Heart right ventricle (tissue), 16 donors: ENCODE data around the gene CMTM1. TPM values are rescaled to one million over a fixed set of nuclear protein-coding genes. Genes with fewer than 3 reads are reported as not detected.

ENCODE experiments used
- ATAC-seq, 8 donors: fragments of 200-7000 bp; cut with Tn5 transposase; one replicate each; pipeline ENCODE4 v1.9.1; 2020; ENCODE audit warnings: mild to moderate bottlenecking in 8 of 8, moderate library complexity in 8 of 8, moderate number of reproducible peaks in 1 of 8
- DNase-seq, 2 donors: peaks; one replicate each; pipeline ENCODE4 v3.0.0-alpha.2; 2020
- H3K27ac ChIP-seq, 10 donors: fragments of 200-600 bp; sonication (generic) in 2 of 10; one replicate each; pipeline versions ENCODE4 v1.5.0 to v1.8.0; 2020 to 2022; ENCODE audit warnings: mild to moderate bottlenecking in 3 of 10
- H3K27me3 ChIP-seq, 7 donors: fragments of 200-600 bp; one replicate each; pipeline ENCODE4 v1.8.0; 2021 to 2022; ENCODE audit warnings: mild to moderate bottlenecking in 2 of 7
- H3K36me3 ChIP-seq, 9 donors: fragments of 200-600 bp; sonication (generic) in 1 of 9; one replicate each; pipeline versions ENCODE4 v1.5.0 to v1.8.0; 2020 to 2022; ENCODE audit warnings: mild to moderate bottlenecking in 2 of 9
- H3K4me1 ChIP-seq, 9 donors: fragments of 200-600 bp; sonication (generic) in 1 of 9; one replicate each; pipeline versions ENCODE4 v1.5.0 to v1.8.0; 2020 to 2022; ENCODE audit warnings: mild to moderate bottlenecking in 4 of 9
- H3K4me3 ChIP-seq, 10 donors: fragments of 200-600 bp; sonication (generic) in 2 of 10; one replicate each; pipeline versions ENCODE4 v1.5.0 to v1.8.0; 2020 to 2022; ENCODE audit warnings: mild to moderate bottlenecking in 7 of 10, moderate library complexity in 2 of 10
- H3K9me3 ChIP-seq, 11 donors: fragments of 200-600 bp in 10 of 11; sonication (generic) in 2 of 11; one replicate each; pipeline versions ENCODE4 v1.5.0 to v1.8.0; 2013 to 2022; ENCODE audit warnings: mild to moderate bottlenecking in 2 of 11, control low read depth in 1 of 11, moderate library complexity in 1 of 11
- WGBS, 2 donors: extraction: QIAGEN DNeasy Blood & Tissue Kit; methylation state at CpG; one replicate each; pipeline ENCODE4 v1.1.7; 2013; ENCODE audit warnings: inconsistent platforms in 1 of 2; 5-methylcytosine and 5-hydroxymethylcytosine counted together
- intact Hi-C, 10 donors: fragments of 100-400 bp; cut with DNase I; formaldehyde crosslinking; loops; one replicate each; pipeline versions ENCODE4 v1.11.1 to v1.14.2; 2022
- polyA plus RNA-seq, 2 donors: library from polyadenylated mRNA; stranded (reverse); fragments of 200-250 nt; gene quantifications; one replicate each; pipeline ENCODE4 v1.2.3, GENCODE V29; 2013
- total RNA-seq, 10 donors: library from RNA; stranded (reverse); fragmentation: NEBNext Ultra II Directional in 3 of 10; extraction: Animal tissue kit (Norgen Biotek cat#: 25700) in 3 of 10; gene quantifications; one replicate each; pipeline versions ENCODE4 v1.2.1 to v1.2.4, GENCODE V29; 2021 to 2023
- TF ChIP-seq, protein P1 (sequence below), 9 donors: fragments of 200-600 bp; sonication (generic) in 2 of 9; IDR thresholded peaks; one replicate each; pipeline versions ENCODE4 v1.5.0 to v1.8.0; 2021 to 2022; ENCODE audit warnings: antibody characterized with exemption in 9 of 9, mild to moderate bottlenecking in 5 of 9, moderate library complexity in 1 of 9
- donor health status: Arrhythmogenic right ventricular cardiomyopathy.
- donor health status: ischemic (EF 13 %, LVEDD 7.1; RV severe dilation, severe dysfunction).
- donor health status: healthy with polysubstance abuse.
- donor health status: DM: no; HTN: yes; CAD: no.
- donor health status: DM: no; HTN: no; CAD: no.
- donor health status: ischemic (EF 25% LVEDD 6.9; RV normal size, moderate dysfunction).
- donor health status: ischemic (EF 25% LVEDD 5.7; RV mildly dilated, moderate dysfunction).
- donor health status: healthy.
- donor health status: DM: yes; HTN: yes; CAD: no.
- donor health status: Ischemic cardiomyopathy.
- donor health status: ischemic (EF 35%, LVEDD 5.7; RV mildly dilated, moderate dysfunction).
- donor health status: nonischemic (EF 11% LVEDD 7.7; RV severe dilation, severe dysfunction).
- donor health status: DM: yes; HTN: yes; CAD: no.
- donor health status: PGD.
- donor health status: ischemic (EF 29% LVEDD 5.4; RV normal size, mild dysfunction).
- donor health status: nonischemic (EF 23%, LVEDD 6.1; RV moderate dilation, normal function).

CMTM1 gene
- total and polyA plus RNA-seq, 12 donors = 0.19 to 2.1 (median 0.95) TPM; not detected in 1

DNA sequence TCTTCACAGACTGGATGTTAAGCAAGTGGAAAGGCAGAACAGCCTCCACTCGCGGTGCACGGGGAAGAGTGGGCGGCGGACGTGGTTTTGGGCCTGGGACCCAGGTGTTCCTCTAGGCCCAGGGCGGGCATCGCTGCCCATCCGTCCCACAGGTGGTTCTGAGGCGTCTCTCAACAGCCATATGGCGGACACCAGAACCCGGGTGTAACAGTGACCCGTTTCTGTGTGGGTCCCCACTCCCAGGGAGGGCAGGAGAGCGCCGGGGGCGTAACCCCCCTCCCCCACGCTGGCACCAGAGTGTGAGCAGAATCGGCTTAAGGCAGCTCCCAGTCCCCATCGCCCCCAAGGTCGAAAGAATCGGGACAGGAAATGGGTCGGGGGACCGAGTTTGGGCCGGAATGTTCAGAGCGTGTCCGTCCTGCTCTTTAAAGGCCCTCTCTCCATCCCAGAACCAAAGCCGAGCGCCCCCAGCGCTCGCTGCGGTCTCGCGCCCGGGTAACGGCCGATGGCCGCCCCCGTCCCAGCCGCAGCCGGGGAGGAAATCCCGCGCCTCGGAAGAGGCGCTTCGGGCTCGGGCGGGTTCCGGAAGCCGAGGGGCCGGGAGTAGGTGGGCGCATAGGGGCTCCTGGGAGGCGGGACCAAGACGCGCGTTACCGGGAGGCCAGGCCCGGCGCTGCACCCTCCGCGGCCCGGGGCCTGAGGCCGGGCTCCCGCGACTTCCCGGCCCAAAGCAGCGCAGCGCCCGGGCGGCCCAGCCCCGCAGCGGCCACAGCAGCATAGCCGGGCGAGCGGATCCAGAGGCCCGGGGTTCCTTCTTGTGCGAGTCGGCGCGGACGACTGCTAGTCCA lies 16.7 kb upstream of the CMTM1 start, which contains the start of gene TK2:
Gene TK2, minus strand, starts transcription at position 839 of the 848 bp plus-strand sequence. Its CDS starts 61 bp downstream, at position 778.
- Histone ChIP-seq H3K9me3 (no peaks in the 10 kb centered on the region), H3K36me3 (peaks cover 0 to 31% (median 5%) of the 10 kb centered on the region in 9 donors), H3K27ac (peak within 1 kb of the TSS; percentile 88 to 100 (median 98)), H3K4me1 (peaks cover 5 to 67% (median 55%) of the 10 kb centered on the region in 9 donors), H3K27me3 (no peaks in the 10 kb centered on the region), H3K4me3 (peak within 1 kb of the TSS; percentile 64 to 93 (median 82))
- WGBS, 2 donors = 3 to 5% methylated on average over 80 of the region's 80 CpGs
- DNase-seq = peak; percentile 63 to 79
- intact Hi-C loops = loop anchor here in 5 of 10 donors (1.0 to 10.0 kb wide), 6 partner anchors 32 to 65 kb away; partner anchors contain the start of gene CMTM3 (in 2 of the 5)
- ATAC-seq = peak; percentile 49 to 78 (median 66)
- TF ChIP-seq, protein P1, sequence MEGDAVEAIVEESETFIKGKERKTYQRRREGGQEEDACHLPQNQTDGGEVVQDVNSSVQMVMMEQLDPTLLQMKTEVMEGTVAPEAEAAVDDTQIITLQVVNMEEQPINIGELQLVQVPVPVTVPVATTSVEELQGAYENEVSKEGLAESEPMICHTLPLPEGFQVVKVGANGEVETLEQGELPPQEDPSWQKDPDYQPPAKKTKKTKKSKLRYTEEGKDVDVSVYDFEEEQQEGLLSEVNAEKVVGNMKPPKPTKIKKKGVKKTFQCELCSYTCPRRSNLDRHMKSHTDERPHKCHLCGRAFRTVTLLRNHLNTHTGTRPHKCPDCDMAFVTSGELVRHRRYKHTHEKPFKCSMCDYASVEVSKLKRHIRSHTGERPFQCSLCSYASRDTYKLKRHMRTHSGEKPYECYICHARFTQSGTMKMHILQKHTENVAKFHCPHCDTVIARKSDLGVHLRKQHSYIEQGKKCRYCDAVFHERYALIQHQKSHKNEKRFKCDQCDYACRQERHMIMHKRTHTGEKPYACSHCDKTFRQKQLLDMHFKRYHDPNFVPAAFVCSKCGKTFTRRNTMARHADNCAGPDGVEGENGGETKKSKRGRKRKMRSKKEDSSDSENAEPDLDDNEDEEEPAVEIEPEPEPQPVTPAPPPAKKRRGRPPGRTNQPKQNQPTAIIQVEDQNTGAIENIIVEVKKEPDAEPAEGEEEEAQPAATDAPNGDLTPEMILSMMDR (IDR thresholded peaks at IDR 0.05) = peak in 7 of 9 donors; percentile 15 to 56 (median 28)

DNA sequence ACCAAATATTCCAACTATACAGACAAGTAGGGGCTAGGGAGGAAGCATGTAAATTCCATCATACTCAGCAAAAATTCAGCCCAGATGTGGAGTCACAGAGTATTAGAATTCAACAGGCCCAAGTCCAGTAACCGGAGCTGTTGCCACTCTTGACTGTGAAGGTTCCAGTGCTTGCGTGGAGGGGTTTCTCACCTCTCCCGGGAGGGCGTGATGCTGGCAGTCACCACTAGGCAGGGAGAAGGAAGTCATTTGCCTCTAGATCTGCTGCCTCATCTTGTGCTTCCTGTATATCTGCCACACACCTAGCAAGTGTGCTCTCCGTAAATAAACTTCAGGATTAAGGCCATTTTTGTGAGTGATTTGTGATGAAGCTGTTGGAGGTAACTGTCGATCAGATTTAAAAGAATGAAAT lies 14.9 kb upstream of the CMTM1 start:
- ATAC-seq (peak in 2 of 8 donors; percentile 23 to 27), DNase-seq (no peak)
- Histone ChIP-seq H3K27me3 (no peaks in the 10 kb centered on the region), H3K4me3 (peak overlapping the region in 3 of 10 donors; percentile 60 to 74 (median 67)), H3K36me3 (peaks cover 0 to 13% (median 0%) of the 10 kb centered on the region in 9 donors), H3K4me1 (peaks cover 5 to 81% (median 59%) of the 10 kb centered on the region in 9 donors), H3K27ac (peak overlapping the region in 8 of 10 donors; percentile 23 to 100 (median 96)), H3K9me3 (no peaks in the 10 kb centered on the region)
- WGBS, 2 donors = 46 to 48% methylated on average over 6 of the region's 6 CpGs
- TF ChIP-seq, protein P1 (IDR thresholded peaks at IDR 0.05) = peak in 3 of 9 donors; percentile 12 to 38 (median 22)
- intact Hi-C loops = loop anchor here in 5 of 10 donors (2.0 to 10.0 kb wide), 4 partner anchors 34 to 67 kb away; partner anchors contain the start of gene CMTM3 (in 1 of the 5)

DNA sequence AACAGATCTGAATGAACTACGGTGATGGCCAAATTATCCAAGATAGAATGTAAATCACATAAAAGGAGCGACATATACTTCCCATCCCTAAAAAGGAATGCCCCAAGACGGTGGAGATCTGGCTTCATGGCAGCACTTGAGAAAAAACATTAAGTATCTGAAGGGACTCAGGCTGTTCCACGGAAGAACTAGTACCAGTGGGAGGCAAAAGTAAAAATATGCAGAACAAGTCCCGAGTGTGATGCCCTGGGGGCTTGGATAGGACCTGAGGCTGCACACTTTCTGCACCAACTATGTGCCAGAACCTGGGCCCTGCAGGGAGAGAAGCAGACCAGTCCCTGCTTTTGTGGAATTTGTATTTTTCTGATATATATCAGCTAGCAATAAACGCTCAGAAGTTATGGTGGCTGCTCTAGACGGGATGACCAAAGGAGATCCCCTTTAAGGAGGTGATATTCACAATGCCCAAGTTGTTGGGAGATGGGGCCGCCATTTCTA lies 14.4 kb upstream of the CMTM1 start:
- DNase-seq = no peak
- TF ChIP-seq, protein P1 (IDR thresholded peaks at IDR 0.05) = no peak

More for the DNA sequence above, 14.4 kb upstream of the CMTM1 start:
- whole genome bisulfite sequencing, 2 donors = 38 to 48% methylated on average over 8 of the region's 8 CpGs
- H3K4me1 ChIP-seq = peaks cover 5 to 81% (median 59%) of the 10 kb centered on the region in 9 donors
- peak overlapping the region; percentile 33 to 89 (median 60) for H3K4me3 ChIP-seq
- peak overlapping the region; percentile 89 to 100 (median 96) for H3K27ac ChIP-seq
- no peaks in the 10 kb centered on the region for H3K9me3 ChIP-seq
- H3K36me3 ChIP-seq = peaks cover 0 to 8% (median 0%) of the 10 kb centered on the region in 9 donors
- intact Hi-C loops = loop anchor here in 6 of 10 donors (2.0 to 10.0 kb wide), 5 partner anchors 35 to 67 kb away; partner anchors contain the start of gene CMTM3 (in 2 of the 6)
- no peaks in the 10 kb centered on the region for H3K27me3 ChIP-seq
- peak in 2 of 8 donors; percentile 2 for ATAC-seq
